Stimulated activated naive CD4-positive, alpha-beta T cell treated with Interleukin-2 at 50 U/mL for 16 hours (primary cell): ENCODE measurements around the gene SLC2A9.
"Not testable (repeated sequence)": the region's sequence is repeated elsewhere in the genome, so short reads cannot be mapped to it uniquely, and the experiment has no call there.

Source experiments
- DNase-seq: peaks from one replicate; lab custom pipeline; 2025; lab: John Stamatoyannopoulos, UW

The SLC2A9 gene

GRCh38 chr4:9996319-9997110 is 24.8 kb downstream of the SLC2A9 start:
- DNase-seq, result no peak

- DNase-seq, result no peak
Observed at GRCh38 chr4:9994246-9994847, 26.9 kb downstream of the SLC2A9 start.

GRCh38 chr4:9989918-9990635 is 31.2 kb downstream of the SLC2A9 start:
- no peak for DNase-seq

GRCh38 chr4:9988933-9989332 is 32.4 kb downstream of the SLC2A9 start:
- DNase-seq, result no peak

- no peak for DNase-seq
Observed at GRCh38 chr4:9988363-9988749, 32.9 kb downstream of the SLC2A9 start.

- DNase-seq, result no peak
Observed at GRCh38 chr4:9987749-9988362, 33.4 kb downstream of the SLC2A9 start.

- no peak for DNase-seq
Observed at GRCh38 chr4:9984621-9985020, 36.7 kb downstream of the SLC2A9 start.

GRCh38 chr4:9983211-9983610 is 38.1 kb downstream of the SLC2A9 start:
- no peak for DNase-seq

- DNase-seq, result not testable (repeated sequence)
Observed at GRCh38 chr4:9981899-9982298, 39.4 kb downstream of the SLC2A9 start.

- DNase-seq, result no peak
Observed at GRCh38 chr4:9980898-9981297, 40.4 kb downstream of the SLC2A9 start.

GRCh38 chr4:9979101-9979701 is 42.1 kb downstream of the SLC2A9 start:
- no peak for DNase-seq

GRCh38 chr4:9977518-9978031 is 43.7 kb downstream of the SLC2A9 start:
- DNase-seq, result no peak

- no peak for DNase-seq
Observed at GRCh38 chr4:9976781-9977180, 44.5 kb downstream of the SLC2A9 start.

GRCh38 chr4:9976293-9976692 is 45.0 kb downstream of the SLC2A9 start:
- no peak for DNase-seq

GRCh38 chr4:9971711-9972110 is 49.6 kb downstream of the SLC2A9 start:
- no peak for DNase-seq

GRCh38 chr4:9970399-9971011 is 50.8 kb downstream of the SLC2A9 start:
- DNase-seq, result no peak

- DNase-seq, result no peak
Observed at GRCh38 chr4:9969526-9970398, 51.5 kb downstream of the SLC2A9 start.

- DNase-seq, result no peak
Observed at GRCh38 chr4:9968472-9968871, 52.8 kb downstream of the SLC2A9 start.

- no peak for DNase-seq
Observed at GRCh38 chr4:9964879-9965278, 56.4 kb downstream of the SLC2A9 start.

GRCh38 chr4:9963328-9963727 is 58.0 kb downstream of the SLC2A9 start:
- no peak for DNase-seq
